Nephron progenitor cell (in vitro differentiated cells): ENCODE measurements around the gene RHBDF2.

ENCODE experiments used
- DNase-seq: peaks from one replicate; pipeline ENCODE4 v3.0.0; 2021
- H3K27ac Mint-ChIP-seq: 2 replicates; pipeline ENCODE4 v1.8.0; 2021; ENCODE audit warnings: mild to moderate bottlenecking, moderate library complexity, mixed read lengths
- H3K27me3 Mint-ChIP-seq: 2 replicates; pipeline ENCODE4 v1.8.0; 2021; ENCODE audit warnings: mild to moderate bottlenecking, low read depth, mixed read lengths; ENCODE audit not compliant: poor library complexity
- H3K36me3 Mint-ChIP-seq: 2 replicates; pipeline ENCODE4 v1.8.0; 2021; ENCODE audit warnings: low read depth, mixed read lengths
- H3K4me1 Mint-ChIP-seq: 2 replicates; pipeline ENCODE4 v1.8.0; 2021; ENCODE audit warnings: mixed read lengths
- H3K4me3 Mint-ChIP-seq: 2 replicates; pipeline ENCODE4 v1.8.0; 2021; ENCODE audit warnings: mild to moderate bottlenecking, moderate library complexity, mixed read lengths
- H3K9me3 Mint-ChIP-seq: 2 replicates; pipeline ENCODE4 v1.8.0; 2021; ENCODE audit warnings: mild to moderate bottlenecking, moderate library complexity, mixed read lengths
- TF ChIP-seq, protein P1 (sequence below): fragments of 200-600 bp; sonication (generic); IDR thresholded peaks from 2 replicates; pipeline ENCODE4 v1.5.0; 2021; ENCODE audit warnings: antibody characterized with exemption

The RHBDF2 gene

GRCh38 chr17:76531486-76532038 lies 30.3 kb upstream of the RHBDF2 start:
- Mint-ChIP-seq H3K4me3 (peak overlapping the region; percentile 34), H3K4me1 (peaks cover 73% of the 10 kb centered on the region), H3K36me3 (no peaks in the 10 kb centered on the region), H3K27ac (peak overlapping the region; percentile 89), H3K27me3 (peaks cover 25% of the 10 kb centered on the region), H3K9me3 (no peaks in the 10 kb centered on the region)
- DNase-seq = no peak
- TF ChIP-seq, protein P1, sequence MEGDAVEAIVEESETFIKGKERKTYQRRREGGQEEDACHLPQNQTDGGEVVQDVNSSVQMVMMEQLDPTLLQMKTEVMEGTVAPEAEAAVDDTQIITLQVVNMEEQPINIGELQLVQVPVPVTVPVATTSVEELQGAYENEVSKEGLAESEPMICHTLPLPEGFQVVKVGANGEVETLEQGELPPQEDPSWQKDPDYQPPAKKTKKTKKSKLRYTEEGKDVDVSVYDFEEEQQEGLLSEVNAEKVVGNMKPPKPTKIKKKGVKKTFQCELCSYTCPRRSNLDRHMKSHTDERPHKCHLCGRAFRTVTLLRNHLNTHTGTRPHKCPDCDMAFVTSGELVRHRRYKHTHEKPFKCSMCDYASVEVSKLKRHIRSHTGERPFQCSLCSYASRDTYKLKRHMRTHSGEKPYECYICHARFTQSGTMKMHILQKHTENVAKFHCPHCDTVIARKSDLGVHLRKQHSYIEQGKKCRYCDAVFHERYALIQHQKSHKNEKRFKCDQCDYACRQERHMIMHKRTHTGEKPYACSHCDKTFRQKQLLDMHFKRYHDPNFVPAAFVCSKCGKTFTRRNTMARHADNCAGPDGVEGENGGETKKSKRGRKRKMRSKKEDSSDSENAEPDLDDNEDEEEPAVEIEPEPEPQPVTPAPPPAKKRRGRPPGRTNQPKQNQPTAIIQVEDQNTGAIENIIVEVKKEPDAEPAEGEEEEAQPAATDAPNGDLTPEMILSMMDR = no peak

DNA sequence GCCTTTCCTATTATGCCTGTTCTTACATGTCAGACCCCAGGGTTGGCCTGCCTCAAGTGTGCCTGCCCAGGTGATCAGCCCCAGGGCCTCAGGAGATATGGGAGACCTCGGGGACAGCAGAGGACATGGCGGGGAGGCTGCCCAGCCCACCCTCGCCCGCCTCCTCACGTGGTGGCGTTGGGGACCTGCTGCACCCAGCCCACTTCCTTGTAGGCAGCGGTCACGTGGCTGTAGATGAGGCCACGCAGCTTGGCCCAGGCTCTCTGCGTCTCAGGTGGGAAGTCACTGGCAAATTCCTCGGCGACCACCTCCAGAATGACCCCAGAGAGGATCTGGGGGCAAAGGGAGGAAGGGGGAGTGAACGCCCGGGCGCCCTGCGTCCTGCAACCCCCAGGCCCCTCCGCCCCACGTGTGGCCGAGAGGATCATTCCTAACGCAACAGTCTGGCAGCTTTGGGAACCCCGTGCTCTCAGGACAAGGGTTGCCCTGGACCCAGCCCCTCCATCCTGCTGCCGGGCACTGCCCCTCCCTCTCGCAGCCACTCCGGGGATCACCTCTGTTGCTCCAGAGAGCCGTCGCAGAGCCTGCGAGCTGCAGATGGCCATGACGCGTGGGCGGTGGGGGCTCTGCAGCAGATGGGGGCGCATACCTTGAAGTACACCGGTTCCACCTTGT lies 29.7 kb upstream of the RHBDF2 start:
- H3K4me3 Mint-ChIP-seq = no peak overlapping the region
- no peak overlapping the region for H3K27ac Mint-ChIP-seq
- H3K27me3 Mint-ChIP-seq = peaks cover 19% of the 10 kb centered on the region
- H3K36me3 Mint-ChIP-seq = no peaks in the 10 kb centered on the region
- TF ChIP-seq, protein P1 = no peak
- H3K9me3 Mint-ChIP-seq = no peaks in the 10 kb centered on the region
- DNase-seq = no peak
- H3K4me1 Mint-ChIP-seq = peaks cover 73% of the 10 kb centered on the region

GRCh38 chr17:76530095-76530723 lies 29.0 kb upstream of the RHBDF2 start:
- Mint-ChIP-seq H3K4me3 (no peak overlapping the region), H3K27me3 (peaks cover 13% of the 10 kb centered on the region), H3K4me1 (peaks cover 68% of the 10 kb centered on the region), H3K36me3 (no peaks in the 10 kb centered on the region), H3K27ac (peak overlapping the region; percentile 88), H3K9me3 (no peaks in the 10 kb centered on the region)
- DNase-seq = no peak
- TF ChIP-seq, protein P1 = no peak

DNA sequence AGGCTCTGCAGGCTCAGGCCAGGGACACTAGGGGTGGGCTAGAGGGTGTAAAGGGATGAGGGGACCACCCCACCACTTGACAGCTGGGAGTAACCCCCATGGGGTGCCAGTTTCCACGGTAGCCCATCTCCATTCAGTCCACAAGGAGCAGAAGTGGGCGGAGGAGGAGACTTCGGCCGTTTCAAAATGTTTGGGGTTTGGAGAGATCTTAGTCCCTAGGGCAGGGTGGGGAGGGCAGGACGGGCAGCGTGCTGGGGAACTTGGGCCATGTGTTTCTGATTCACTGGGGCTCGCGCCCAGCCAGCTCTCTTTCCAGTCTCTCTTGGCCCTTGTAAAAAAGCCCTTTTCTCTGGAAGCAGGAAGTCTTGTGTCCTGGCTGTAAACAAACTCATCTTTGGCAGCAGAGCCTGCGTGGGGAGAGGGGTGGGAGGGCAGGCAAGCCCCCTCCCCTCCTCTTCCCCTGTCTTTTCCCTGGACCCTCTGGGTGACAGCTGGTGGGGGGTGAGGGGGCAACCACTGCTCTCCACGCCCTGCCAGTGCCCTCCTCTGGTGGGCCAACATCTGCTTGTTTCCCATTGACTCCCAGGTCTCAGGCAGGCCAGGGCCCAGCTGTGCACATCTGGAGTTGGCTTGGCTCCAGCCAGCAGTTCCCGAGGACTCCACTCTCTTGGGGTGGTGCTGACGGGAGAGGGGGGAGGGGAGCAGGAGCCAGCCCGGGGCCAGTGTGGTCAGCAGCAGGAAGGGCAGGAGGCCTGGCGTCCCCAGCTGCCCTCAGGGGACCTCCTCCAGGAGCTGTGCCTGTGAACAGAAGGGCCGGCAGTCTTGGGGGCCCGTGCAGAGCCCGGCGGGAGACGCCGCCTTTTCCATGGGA lies 28.2 kb upstream of the RHBDF2 start:
- Mint-ChIP-seq H3K27ac (peak overlapping the region; percentile 88), H3K9me3 (no peaks in the 10 kb centered on the region), H3K4me1 (peaks cover 68% of the 10 kb centered on the region), H3K4me3 (no peak overlapping the region), H3K27me3 (peaks cover 12% of the 10 kb centered on the region), H3K36me3 (no peaks in the 10 kb centered on the region)
- peak; percentile 54 for DNase-seq
- TF ChIP-seq, protein P1 = no peak

DNA sequence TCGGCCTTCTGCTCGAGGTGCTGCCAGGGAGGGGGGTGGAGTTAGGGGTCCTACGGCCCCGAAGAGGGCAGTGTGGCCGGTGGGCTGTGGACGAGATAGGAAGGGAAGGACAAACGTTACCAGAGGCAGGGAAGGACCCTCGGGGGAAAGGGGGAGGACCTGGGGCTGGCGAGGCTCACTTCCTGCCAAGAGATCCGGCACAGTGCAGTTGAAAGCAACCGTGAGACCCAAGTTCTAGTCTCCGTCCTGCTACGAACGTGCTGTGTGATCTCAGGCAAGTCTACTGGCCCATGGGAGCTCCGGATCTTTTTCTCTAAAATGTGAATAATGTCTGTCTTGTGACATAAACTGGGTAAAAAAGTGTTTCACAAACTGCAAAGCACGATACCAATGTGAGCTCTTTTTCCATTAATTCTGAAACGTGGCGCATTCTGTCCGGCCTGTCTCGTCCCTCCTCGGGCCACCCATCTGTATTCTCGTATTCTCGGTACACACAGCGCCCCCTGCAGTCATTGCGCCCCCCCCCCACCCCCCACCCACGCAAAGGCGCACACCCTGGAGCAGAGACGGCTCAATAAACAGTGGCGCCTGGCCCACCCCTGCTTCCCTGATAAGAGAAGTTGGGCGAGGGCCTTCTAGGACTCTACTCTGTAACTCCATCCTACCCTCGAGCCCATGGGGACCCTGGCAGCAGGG lies 27.5 kb upstream of the RHBDF2 start:
- no peaks in the 10 kb centered on the region for H3K9me3 Mint-ChIP-seq
- DNase-seq = no peak
- H3K36me3 Mint-ChIP-seq = no peaks in the 10 kb centered on the region
- peaks cover 67% of the 10 kb centered on the region for H3K4me1 Mint-ChIP-seq
- H3K27me3 Mint-ChIP-seq = peaks cover 19% of the 10 kb centered on the region
- no peak overlapping the region for H3K4me3 Mint-ChIP-seq
- TF ChIP-seq, protein P1 = no peak
- no peak overlapping the region for H3K27ac Mint-ChIP-seq
